ENCODE data around the gene ZBED2.

- no peak for TF ChIP-seq EZH2 (IDR thresholded peaks at IDR 0.05; ENCODE audit: low read length, unreplicated experiment)
- TF ChIP-seq, protein P1, sequence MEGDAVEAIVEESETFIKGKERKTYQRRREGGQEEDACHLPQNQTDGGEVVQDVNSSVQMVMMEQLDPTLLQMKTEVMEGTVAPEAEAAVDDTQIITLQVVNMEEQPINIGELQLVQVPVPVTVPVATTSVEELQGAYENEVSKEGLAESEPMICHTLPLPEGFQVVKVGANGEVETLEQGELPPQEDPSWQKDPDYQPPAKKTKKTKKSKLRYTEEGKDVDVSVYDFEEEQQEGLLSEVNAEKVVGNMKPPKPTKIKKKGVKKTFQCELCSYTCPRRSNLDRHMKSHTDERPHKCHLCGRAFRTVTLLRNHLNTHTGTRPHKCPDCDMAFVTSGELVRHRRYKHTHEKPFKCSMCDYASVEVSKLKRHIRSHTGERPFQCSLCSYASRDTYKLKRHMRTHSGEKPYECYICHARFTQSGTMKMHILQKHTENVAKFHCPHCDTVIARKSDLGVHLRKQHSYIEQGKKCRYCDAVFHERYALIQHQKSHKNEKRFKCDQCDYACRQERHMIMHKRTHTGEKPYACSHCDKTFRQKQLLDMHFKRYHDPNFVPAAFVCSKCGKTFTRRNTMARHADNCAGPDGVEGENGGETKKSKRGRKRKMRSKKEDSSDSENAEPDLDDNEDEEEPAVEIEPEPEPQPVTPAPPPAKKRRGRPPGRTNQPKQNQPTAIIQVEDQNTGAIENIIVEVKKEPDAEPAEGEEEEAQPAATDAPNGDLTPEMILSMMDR (conservative IDR thresholded peaks at IDR 0.05; ENCODE audit: low read depth, low read length) = no peak
Observed at GRCh38 chr3:111568355-111568754, 26.8 kb downstream of the ZBED2 start.
